AG08395 (cell line): ENCODE measurements around the gene PDE2A.

Experiments
- DNase-seq: peaks from one replicate; pipeline ENCODE4 v3.0.0; 2012; ENCODE audit warnings: mixed read lengths, low spot score

PDE2A gene

DNA sequence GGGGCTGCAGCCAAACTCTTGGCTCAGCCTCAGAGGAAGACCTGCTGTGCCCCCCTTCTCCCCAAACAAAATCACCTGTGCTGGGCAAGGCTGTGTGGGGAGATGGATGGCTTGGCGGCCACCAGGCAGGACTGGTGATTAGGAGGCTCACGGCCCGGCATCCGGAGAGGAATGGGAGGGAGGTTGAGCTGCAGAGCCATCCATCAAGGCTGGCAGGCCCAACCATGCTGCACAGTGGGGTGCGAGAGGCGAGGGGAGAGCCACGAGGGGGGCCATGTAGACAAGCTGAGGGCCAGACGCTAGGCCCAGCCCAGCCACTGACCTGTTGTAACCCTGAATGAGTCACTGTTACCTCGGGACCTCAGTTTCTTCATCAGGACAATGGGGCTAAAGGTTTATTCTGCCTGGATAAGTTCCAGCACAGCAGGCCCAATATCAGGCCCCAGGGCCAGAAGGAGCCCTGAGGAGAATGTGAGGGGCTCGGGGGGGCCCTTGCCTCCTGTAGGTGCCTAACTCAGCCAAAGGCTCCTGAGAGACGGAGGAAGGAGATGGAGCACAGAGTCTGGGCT is 18.2 kb downstream of the PDE2A start:
- DNase-seq = no peak

GRCh38 chr11:72655014-72655413 is 19.2 kb downstream of the PDE2A start:
- no peak for DNase-seq

- no peak for DNase-seq
These were observed 20.6 kb downstream of the PDE2A start for GRCh38 chr11:72653649-72654048.

DNA sequence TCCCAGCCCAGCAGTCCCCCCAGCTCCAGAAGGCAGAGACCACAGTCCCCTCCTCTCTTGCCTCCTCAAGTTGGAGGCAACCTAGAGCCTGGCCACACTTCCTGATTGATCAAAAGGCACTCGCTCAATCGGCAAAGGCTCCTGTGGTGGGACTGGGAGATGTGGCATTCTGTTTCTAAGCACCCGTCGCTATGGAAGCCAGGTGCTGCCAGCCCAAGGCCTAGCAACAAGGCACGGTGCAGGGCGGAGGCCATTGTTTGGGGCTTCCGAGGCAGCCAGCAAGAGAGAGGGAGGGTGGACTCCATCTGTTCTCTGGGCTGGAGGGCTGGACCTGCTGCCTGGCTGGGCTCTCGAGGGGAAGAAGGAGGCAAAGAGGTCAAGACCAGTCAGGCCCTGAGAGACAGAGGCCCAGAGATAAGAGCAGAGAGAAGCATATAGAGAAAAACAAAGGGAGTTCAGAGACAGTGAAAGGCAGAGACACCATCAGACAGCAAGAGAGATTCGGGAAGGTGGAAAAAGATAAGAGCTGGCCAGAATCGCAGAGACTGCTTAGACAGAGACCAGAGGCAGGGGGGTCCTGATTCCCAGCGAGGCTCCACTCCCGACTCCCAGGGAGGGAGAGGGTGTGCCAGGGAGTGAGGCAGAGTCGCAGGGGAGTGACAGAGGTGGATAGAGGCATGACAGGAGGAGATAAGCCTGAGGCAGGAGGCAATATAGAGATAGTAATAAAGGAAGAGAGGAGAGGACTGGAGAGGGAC is 21.2 kb downstream of the PDE2A start:
- DNase-seq = no peak

DNA sequence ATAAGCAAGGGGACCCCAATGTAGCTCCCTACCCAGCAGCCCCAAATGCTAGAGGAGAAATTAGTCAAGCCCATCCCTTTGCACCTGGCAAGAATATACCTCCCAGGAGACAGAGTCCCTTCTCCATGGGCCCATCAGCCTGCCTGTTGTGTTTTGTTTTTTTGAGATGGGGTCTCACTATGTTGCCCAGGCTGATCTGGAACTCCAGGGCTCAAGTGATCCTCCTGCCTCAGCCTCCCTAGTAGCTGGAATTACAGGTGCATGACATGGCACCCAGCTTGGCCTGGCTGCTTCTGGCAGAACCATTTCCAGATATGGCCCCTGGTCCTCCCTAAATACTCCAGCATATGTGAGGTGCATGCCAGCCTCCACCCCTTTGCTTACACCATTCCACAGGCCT is 22.1 kb downstream of the PDE2A start:
- DNase-seq = no peak

DNA sequence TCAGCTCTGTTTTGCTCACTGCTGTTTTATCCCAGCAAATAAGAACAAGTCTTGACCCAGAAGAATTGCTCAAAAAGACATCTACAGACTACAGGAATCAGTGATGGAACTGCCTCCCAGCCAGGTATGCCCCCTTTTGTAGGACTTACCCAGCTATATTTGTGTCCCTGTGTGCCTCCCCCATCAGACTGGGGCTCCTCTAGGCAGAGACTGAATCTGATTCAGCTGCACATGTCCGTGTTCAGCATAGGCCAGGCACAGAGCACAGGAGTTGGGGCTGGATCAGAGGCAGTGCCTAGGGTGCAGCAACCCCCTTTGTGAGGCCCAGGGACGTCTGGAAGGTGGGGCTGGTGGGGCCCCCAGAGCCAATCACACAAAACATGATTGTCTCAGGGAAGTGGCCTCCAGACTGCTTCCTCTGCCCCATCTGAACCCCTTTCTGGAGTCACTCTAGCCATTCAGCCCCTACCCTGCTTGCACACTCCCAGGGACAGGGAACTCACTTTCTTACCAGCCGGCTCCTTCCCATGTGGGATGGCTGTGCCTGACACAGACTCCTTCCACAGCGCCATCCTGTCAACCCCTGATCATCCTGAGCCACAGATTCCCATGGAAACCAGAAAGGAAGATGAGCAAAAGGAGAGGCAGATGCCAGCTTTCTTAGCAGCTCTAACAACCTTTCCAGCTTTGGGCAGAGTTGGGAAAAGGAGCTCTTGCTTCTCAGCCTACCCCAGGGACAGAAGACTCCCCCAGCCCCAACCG is 24.8 kb downstream of the PDE2A start:
- DNase-seq = no peak

GRCh38 chr11:72648384-72649136 is 25.7 kb downstream of the PDE2A start:
- DNase-seq = no peak

GRCh38 chr11:72647882-72648281 is 26.3 kb downstream of the PDE2A start:
- DNase-seq = no peak

- no peak for DNase-seq
These were observed 27.8 kb downstream of the PDE2A start for GRCh38 chr11:72646472-72646871.

DNA sequence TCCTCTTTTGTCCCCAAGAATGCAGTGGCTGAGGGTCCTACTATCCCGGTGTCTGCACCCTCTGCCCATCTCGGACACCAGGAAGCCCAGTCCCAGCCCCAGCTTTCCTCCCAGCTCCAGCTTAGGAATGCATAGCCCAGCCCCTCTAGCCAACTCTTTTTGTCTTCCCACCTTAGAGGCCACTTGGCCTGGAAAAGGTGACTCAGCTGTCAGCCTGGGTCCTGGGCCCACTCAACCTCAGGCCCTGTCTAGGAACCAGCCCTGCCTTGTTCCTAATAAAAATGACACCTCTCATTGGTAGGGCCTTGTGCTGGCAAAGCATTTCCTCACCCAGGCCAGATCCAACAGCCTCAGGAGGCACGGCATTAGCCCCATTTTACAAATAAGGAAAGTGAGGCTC is 28.2 kb downstream of the PDE2A start:
- no peak for DNase-seq

DNA sequence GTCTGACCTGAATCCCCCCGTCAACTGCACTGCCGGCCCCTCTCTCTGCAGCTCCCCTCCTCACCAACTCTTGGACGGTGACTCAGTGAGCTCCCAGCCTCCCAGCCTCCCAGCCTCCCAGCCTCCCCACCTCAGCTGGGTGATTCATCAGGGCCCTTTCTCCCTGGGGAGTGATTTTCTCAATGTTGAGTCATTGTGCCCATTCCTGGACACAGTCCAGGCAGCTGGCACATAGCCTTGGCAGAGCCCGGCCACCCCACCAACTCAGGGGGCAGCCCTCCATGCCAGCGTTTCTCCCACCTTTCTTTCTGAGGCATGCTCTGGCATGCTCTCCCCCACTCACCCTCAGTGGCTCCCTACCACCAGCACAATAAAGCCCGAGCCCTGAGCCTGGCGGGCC is 30.7 kb downstream of the PDE2A start:
- DNase-seq = peak; percentile 42

GRCh38 chr11:72642884-72643522 is 31.2 kb downstream of the PDE2A start:
- peak; percentile 80 for DNase-seq

GRCh38 chr11:72642043-72642883 is 32.0 kb downstream of the PDE2A start:
- DNase-seq = peak; percentile 64

- no peak for DNase-seq
These were observed 32.6 kb downstream of the PDE2A start for GRCh38 chr11:72641522-72642042.

- DNase-seq = no peak
These were observed 34.5 kb downstream of the PDE2A start for GRCh38 chr11:72639502-72640375.

GRCh38 chr11:72637926-72638325 is 36.3 kb downstream of the PDE2A start:
- DNase-seq = no peak

- no peak for DNase-seq
These were observed 37.0 kb downstream of the PDE2A start for GRCh38 chr11:72637198-72637597.

DNA sequence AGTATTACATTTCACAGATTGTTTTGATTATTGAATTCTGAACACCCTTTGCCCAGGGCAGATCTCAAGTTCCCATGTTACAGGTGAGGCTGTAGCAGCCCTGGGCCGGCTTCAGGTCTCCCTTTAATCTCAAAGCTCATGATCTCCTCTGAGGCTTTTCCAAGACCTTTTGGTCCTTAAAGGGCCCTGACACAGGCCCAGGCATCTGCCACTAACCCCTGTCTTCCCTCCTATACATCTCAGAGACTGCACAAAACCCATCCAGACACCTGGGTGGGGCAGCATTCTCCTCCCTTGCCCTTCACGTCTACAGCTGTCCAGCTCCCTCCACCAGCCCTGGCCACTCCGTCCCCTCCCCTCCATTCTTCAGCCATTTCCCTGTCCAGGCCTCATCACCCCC is 37.8 kb downstream of the PDE2A start:
- DNase-seq = no peak

DNA sequence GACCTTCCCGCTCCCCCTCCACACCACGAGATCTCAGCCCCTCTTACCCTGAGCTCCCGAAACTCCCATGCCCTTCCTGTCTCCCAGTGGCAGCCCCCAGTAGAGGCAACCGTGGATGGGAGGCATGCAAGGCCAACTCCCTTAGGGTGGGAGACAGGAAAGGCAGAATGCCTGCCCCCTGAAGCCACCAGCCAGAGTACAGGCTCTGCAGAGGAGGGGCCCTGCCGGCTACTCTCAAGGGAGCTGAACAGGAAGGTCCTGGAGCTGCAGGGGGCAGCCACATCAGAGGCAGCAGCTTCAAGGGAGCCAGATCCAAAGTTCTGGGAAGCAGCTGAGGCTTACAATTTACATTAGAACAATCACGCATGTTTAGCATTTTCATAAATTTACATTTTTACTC is 38.3 kb downstream of the PDE2A start:
- no peak for DNase-seq
